ENCODE measurements around the gene ATL1.
"Not testable (repeated sequence)": the region's sequence is repeated elsewhere in the genome, so short reads cannot be mapped to it uniquely, and the experiment has no call there.

Gene ATL1

GRCh38 chr14:50530794-50531365, 29.1 kb upstream of the ATL1 start:
- H3K4me3 Mint-ChIP-seq, result peak overlapping the region; percentile 91
- peaks cover 17% of the 10 kb centered on the region for H3K27me3 Mint-ChIP-seq (ENCODE audit: low read depth)

GRCh38 chr14:50531595-50532501, 28.1 kb upstream of the ATL1 start:
- H3K4me1 Mint-ChIP-seq (ENCODE audit: low read depth), result peaks cover 28% of the 10 kb centered on the region

More at GRCh38 chr14:50530794-50531365, 29.1 kb upstream of the ATL1 start:
- H3K36me3 Mint-ChIP-seq (ENCODE audit: low read depth), result peaks cover 2% of the 10 kb centered on the region
- H3K27ac Mint-ChIP-seq, result peak overlapping the region; percentile 6
- no peaks in the 10 kb centered on the region for H3K9me3 Mint-ChIP-seq
- H3K4me1 Mint-ChIP-seq (ENCODE audit: low read depth), result peaks cover 28% of the 10 kb centered on the region

GRCh38 chr14:50532502-50533240, 27.3 kb upstream of the ATL1 start, which contains the start of gene MAP4K5:
Gene MAP4K5 (minus strand): TSS chr14:50532569. CDS start chr14:50532049, 520 bp downstream.
- H3K27me3 Mint-ChIP-seq (ENCODE audit: low read depth), result peaks cover 26% of the 10 kb centered on the region
- no peaks in the 10 kb centered on the region for H3K9me3 Mint-ChIP-seq
- peaks cover 2% of the 10 kb centered on the region for H3K36me3 Mint-ChIP-seq (ENCODE audit: low read depth)
- H3K27ac Mint-ChIP-seq, result peak within 1 kb of the TSS; percentile 78
- H3K4me3 Mint-ChIP-seq, result peak within 1 kb of the TSS; percentile 91
- H3K4me1 Mint-ChIP-seq (ENCODE audit: low read depth), result peaks cover 28% of the 10 kb centered on the region

More at GRCh38 chr14:50531595-50532501, 28.1 kb upstream of the ATL1 start:
- H3K27me3 Mint-ChIP-seq (ENCODE audit: low read depth), result peaks cover 26% of the 10 kb centered on the region
- H3K27ac Mint-ChIP-seq, result peak overlapping the region; percentile 74
- H3K9me3 Mint-ChIP-seq, result no peaks in the 10 kb centered on the region
- peaks cover 2% of the 10 kb centered on the region for H3K36me3 Mint-ChIP-seq (ENCODE audit: low read depth)
- peak overlapping the region; percentile 91 for H3K4me3 Mint-ChIP-seq

GRCh38 chr14:50533241-50533705, 26.7 kb upstream of the ATL1 start:
- peak overlapping the region; percentile 83 for H3K4me3 Mint-ChIP-seq
- peak overlapping the region; percentile 78 for H3K27ac Mint-ChIP-seq
- peaks cover 2% of the 10 kb centered on the region for H3K36me3 Mint-ChIP-seq (ENCODE audit: low read depth)
- H3K27me3 Mint-ChIP-seq (ENCODE audit: low read depth), result peaks cover 26% of the 10 kb centered on the region
- H3K4me1 Mint-ChIP-seq (ENCODE audit: low read depth), result peaks cover 25% of the 10 kb centered on the region
- no peaks in the 10 kb centered on the region for H3K9me3 Mint-ChIP-seq

- peaks cover 26% of the 10 kb centered on the region for H3K27me3 Mint-ChIP-seq (ENCODE audit: low read depth)
- no peak overlapping the region for H3K4me3 Mint-ChIP-seq
- peaks cover 25% of the 10 kb centered on the region for H3K4me1 Mint-ChIP-seq (ENCODE audit: low read depth)
- peaks cover 2% of the 10 kb centered on the region for H3K36me3 Mint-ChIP-seq (ENCODE audit: low read depth)
- H3K27ac Mint-ChIP-seq, result no peak overlapping the region
- no peaks in the 10 kb centered on the region for H3K9me3 Mint-ChIP-seq
Measured at GRCh38 chr14:50533806-50534205, 26.1 kb upstream of the ATL1 start.

- peaks cover 25% of the 10 kb centered on the region for H3K4me1 Mint-ChIP-seq (ENCODE audit: low read depth)
- H3K36me3 Mint-ChIP-seq (ENCODE audit: low read depth), result peaks cover 2% of the 10 kb centered on the region
- no peak overlapping the region for H3K27ac Mint-ChIP-seq
- peaks cover 29% of the 10 kb centered on the region for H3K27me3 Mint-ChIP-seq (ENCODE audit: low read depth)
- no peak overlapping the region for H3K4me3 Mint-ChIP-seq
- H3K9me3 Mint-ChIP-seq, result no peaks in the 10 kb centered on the region
Measured at GRCh38 chr14:50534416-50534815, 25.5 kb upstream of the ATL1 start.

- Mint-ChIP-seq H3K27me3 (ENCODE audit: low read depth) (peaks cover 32% of the 10 kb centered on the region), H3K9me3 (no peaks in the 10 kb centered on the region), H3K4me1 (ENCODE audit: low read depth) (peaks cover 19% of the 10 kb centered on the region), H3K4me3 (no peak overlapping the region), H3K27ac (no peak overlapping the region), H3K36me3 (ENCODE audit: low read depth) (peaks cover under 1% of the 10 kb centered on the region)
Measured at GRCh38 chr14:50534997-50535396, 24.9 kb upstream of the ATL1 start.

GRCh38 chr14:50538034-50538433, 21.9 kb upstream of the ATL1 start:
- not testable (repeated sequence) for H3K9me3 Mint-ChIP-seq; H3K4me1 Mint-ChIP-seq (ENCODE audit: low read depth); H3K4me3 Mint-ChIP-seq; H3K27ac Mint-ChIP-seq; H3K36me3 Mint-ChIP-seq (ENCODE audit: low read depth)
- H3K27me3 Mint-ChIP-seq (ENCODE audit: low read depth), result peaks cover 31% of the 10 kb centered on the region

- H3K9me3 Mint-ChIP-seq, result no peaks in the 10 kb centered on the region
- H3K27ac Mint-ChIP-seq, result no peak overlapping the region
- H3K4me1 Mint-ChIP-seq (ENCODE audit: low read depth), result peaks cover 6% of the 10 kb centered on the region
- H3K36me3 Mint-ChIP-seq (ENCODE audit: low read depth), result no peaks in the 10 kb centered on the region
- H3K27me3 Mint-ChIP-seq (ENCODE audit: low read depth), result peaks cover 25% of the 10 kb centered on the region
- H3K4me3 Mint-ChIP-seq, result no peak overlapping the region
Measured at GRCh38 chr14:50539051-50539450, 20.9 kb upstream of the ATL1 start.

- Mint-ChIP-seq H3K4me3 (no peak overlapping the region), H3K27ac (no peak overlapping the region), H3K36me3 (ENCODE audit: low read depth) (no peaks in the 10 kb centered on the region), H3K9me3 (no peaks in the 10 kb centered on the region), H3K4me1 (ENCODE audit: low read depth) (peaks cover 6% of the 10 kb centered on the region), H3K27me3 (ENCODE audit: low read depth) (peaks cover 12% of the 10 kb centered on the region)
Measured at GRCh38 chr14:50541159-50541567, 18.8 kb upstream of the ATL1 start.

GRCh38 chr14:50542941-50543418, 17.0 kb upstream of the ATL1 start:
- no peaks in the 10 kb centered on the region for H3K36me3 Mint-ChIP-seq (ENCODE audit: low read depth)
- no peaks in the 10 kb centered on the region for H3K9me3 Mint-ChIP-seq
- H3K27me3 Mint-ChIP-seq (ENCODE audit: low read depth), result peaks cover 6% of the 10 kb centered on the region

GRCh38 chr14:50544911-50545310, 15.0 kb upstream of the ATL1 start:
- no peak overlapping the region for H3K27ac Mint-ChIP-seq

More at GRCh38 chr14:50542941-50543418, 17.0 kb upstream of the ATL1 start:
- Mint-ChIP-seq H3K4me3 (no peak overlapping the region), H3K4me1 (ENCODE audit: low read depth) (peaks cover 6% of the 10 kb centered on the region), H3K27ac (no peak overlapping the region)

GRCh38 chr14:50545618-50546017, 14.3 kb upstream of the ATL1 start:
- Mint-ChIP-seq H3K4me3 (no peak overlapping the region), H3K27me3 (ENCODE audit: low read depth) (peaks cover under 1% of the 10 kb centered on the region), H3K9me3 (no peaks in the 10 kb centered on the region), H3K36me3 (ENCODE audit: low read depth) (no peaks in the 10 kb centered on the region), H3K4me1 (ENCODE audit: low read depth) (peaks cover 6% of the 10 kb centered on the region), H3K27ac (no peak overlapping the region)

More at GRCh38 chr14:50544911-50545310, 15.0 kb upstream of the ATL1 start:
- Mint-ChIP-seq H3K9me3 (no peaks in the 10 kb centered on the region), H3K4me1 (ENCODE audit: low read depth) (peaks cover 6% of the 10 kb centered on the region), H3K36me3 (ENCODE audit: low read depth) (no peaks in the 10 kb centered on the region), H3K4me3 (no peak overlapping the region), H3K27me3 (ENCODE audit: low read depth) (no peaks in the 10 kb centered on the region)

- Mint-ChIP-seq H3K27me3 (ENCODE audit: low read depth) (peaks cover 22% of the 10 kb centered on the region), H3K9me3 (no peaks in the 10 kb centered on the region), H3K36me3 (ENCODE audit: low read depth) (no peaks in the 10 kb centered on the region), H3K4me3 (no peak overlapping the region), H3K4me1 (ENCODE audit: low read depth) (peaks cover 6% of the 10 kb centered on the region), H3K27ac (no peak overlapping the region)
Measured at GRCh38 chr14:50550294-50550693, 9.7 kb upstream of the ATL1 start.

All from T-helper 1 cell treated with Interleukin-12 subunit alpha and Interleukin-12 subunit beta and Interleukin-4 antibody, amounts not matched to agents 30 μg/mL and 1 μg/mL, for 36 hours (primary cell).